Sigmoid colon (tissue), 4 donors: ENCODE measurements around the gene SOX6.

Experiments used
- EP300 ChIP-seq, 4 donors: sonication (generic); formaldehyde crosslinking; IDR thresholded peaks; one replicate each; pipeline ENCODE4 v1.6.1; 2017; ENCODE audit warnings: antibody characterized with exemption in 4 of 4
- POLR2A ChIP-seq, 2 donors: fragments of 450-650 bp; IDR thresholded peaks; one replicate each; pipeline ENCODE4 v1.6.1; 2016; ENCODE audit warnings: antibody characterized with exemption in 2 of 2, mild to moderate bottlenecking in 2 of 2, moderate library complexity in 2 of 2
- TF ChIP-seq, protein P1 (sequence below), 4 experiments: fragments of 450-650 bp in 3 of 4; fragments of 200-600 bp in 1 of 4; IDR thresholded peaks; one replicate each; pipeline ENCODE4 v1.5.1; 2016 to 2019; ENCODE audit warnings: antibody characterized with exemption in 4 of 4, mild to moderate bottlenecking in 3 of 4, moderate library complexity in 2 of 4

- TF ChIP-seq, protein P1, sequence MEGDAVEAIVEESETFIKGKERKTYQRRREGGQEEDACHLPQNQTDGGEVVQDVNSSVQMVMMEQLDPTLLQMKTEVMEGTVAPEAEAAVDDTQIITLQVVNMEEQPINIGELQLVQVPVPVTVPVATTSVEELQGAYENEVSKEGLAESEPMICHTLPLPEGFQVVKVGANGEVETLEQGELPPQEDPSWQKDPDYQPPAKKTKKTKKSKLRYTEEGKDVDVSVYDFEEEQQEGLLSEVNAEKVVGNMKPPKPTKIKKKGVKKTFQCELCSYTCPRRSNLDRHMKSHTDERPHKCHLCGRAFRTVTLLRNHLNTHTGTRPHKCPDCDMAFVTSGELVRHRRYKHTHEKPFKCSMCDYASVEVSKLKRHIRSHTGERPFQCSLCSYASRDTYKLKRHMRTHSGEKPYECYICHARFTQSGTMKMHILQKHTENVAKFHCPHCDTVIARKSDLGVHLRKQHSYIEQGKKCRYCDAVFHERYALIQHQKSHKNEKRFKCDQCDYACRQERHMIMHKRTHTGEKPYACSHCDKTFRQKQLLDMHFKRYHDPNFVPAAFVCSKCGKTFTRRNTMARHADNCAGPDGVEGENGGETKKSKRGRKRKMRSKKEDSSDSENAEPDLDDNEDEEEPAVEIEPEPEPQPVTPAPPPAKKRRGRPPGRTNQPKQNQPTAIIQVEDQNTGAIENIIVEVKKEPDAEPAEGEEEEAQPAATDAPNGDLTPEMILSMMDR (IDR thresholded peaks at IDR 0.05): no peak
- TF ChIP-seq POLR2A (IDR thresholded peaks at IDR 0.05): no peak
- TF ChIP-seq EP300 (IDR thresholded peaks at IDR 0.05): no peak
Measured at GRCh38 chr11:16034074-16034473, 322.3 kb downstream of the SOX6 start.
